ENCODE measurements around the gene CLCA2.

Gene CLCA2

DNA sequence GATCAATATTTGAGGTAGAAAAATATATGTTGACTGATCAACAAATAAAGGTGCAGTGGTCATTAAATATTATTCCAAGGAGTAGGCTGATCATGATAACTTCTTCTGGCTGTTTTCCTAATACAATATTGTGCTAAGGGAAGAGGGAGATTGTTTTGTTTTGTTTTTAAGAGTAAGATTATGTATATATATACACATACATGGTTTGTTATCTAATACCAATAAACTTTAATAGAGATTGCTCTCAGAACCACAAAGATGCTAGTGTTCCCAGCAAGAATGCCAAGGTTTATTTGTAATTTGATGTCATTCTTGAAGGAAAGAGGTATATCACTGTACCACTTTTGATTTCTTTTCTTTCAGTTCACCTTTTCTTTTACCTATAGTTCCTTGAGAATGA, 10.1 kb downstream of the CLCA2 start:
- DNase-seq: no peak

DNA sequence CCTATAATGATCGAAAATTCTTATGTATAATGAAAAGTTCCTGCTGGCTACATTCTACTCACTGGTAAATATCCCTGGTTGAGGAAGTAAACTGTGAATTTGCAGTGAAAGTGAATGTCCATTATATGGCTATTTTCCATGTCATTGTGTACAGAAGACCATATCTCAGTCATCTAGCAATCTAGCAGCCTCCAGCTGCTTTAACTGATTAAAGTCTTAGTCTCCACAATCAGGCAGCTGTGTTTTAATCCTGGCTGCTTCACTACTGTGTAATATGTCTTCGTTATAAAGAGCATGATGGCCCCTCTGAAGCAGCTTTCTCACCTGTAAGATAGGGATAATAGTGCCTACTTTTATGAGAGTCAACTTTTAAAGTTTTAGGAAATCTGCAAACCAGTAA, 11.4 kb downstream of the CLCA2 start:
- DNase-seq: no peak

DNA sequence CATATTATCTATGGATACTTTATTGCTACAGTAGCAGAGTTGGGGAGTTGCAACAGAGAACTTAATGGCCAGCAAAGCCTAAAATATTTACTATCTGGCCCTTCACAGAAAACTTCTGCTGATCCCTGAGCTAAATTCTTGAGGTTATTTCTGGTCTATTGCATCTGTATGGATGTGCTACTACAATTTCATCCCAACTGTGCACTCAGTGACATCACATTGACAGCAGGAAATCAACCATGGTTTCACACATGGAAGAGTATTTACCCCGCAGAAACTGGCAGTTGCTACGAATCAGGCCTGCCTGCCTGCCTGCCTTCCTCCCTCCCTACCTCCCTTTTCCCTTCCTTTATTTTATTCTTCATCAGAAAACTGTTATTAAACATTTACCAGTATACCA, 12.1 kb downstream of the CLCA2 start:
- DNase-seq: no peak

DNA sequence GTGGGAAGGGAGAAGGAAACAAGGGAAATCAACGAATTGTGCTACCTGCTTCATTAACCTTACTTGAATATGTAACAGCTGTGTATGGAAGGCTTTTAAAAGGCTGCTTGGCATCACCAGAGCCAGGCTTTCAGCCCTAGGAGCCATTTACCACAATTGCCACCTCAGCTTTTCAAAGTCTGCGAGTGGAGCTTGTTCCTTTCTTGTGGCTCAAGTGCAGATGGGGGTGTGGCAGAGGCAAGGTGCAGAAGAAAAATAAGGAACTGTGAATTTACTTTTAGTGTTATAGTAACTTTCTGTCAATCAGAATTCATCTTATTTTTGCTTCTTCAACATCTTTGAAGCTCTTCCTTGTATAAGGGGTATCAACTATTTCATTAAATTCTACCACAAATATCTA, 17.6 kb downstream of the CLCA2 start:
- no peak for DNase-seq

DNA sequence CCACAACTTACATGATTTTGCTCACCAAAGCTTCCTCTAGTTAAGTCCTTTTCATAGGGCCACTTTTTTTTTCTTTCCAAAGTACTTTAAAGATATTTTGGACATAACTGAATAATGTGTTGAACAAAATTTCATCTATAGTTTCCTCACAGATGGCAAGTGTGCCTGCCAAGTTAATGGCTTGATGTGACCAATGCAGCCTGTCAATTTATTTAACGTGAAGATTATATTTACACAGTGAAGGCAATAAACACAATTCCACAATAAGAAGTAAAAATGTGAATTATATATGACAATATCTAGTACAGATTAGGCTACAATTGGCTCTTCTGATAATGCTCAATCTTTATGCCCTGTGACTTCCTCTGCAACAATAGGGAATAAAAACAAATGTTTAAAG, 18.0 kb downstream of the CLCA2 start:
- DNase-seq: no peak

DNA sequence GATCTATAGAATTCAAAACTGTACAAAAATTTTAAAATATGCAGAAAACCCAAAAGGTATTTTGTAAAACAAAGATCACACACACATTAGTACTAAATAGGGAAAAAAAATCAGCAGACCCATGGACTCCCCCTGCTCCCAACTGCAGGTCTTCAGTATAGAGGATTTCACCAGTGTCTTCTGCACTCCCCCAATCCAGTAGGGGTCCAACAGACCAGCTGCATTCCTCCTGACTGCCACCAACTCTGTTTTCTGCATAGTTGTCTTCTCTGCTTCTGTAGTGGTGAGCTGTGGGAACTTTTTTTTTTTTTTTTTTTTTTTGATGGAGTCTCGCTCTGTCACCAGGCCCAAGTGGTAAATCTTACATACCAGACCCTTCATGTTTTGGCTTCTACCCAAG, 21.9 kb downstream of the CLCA2 start:
- no peak for DNase-seq

DNA sequence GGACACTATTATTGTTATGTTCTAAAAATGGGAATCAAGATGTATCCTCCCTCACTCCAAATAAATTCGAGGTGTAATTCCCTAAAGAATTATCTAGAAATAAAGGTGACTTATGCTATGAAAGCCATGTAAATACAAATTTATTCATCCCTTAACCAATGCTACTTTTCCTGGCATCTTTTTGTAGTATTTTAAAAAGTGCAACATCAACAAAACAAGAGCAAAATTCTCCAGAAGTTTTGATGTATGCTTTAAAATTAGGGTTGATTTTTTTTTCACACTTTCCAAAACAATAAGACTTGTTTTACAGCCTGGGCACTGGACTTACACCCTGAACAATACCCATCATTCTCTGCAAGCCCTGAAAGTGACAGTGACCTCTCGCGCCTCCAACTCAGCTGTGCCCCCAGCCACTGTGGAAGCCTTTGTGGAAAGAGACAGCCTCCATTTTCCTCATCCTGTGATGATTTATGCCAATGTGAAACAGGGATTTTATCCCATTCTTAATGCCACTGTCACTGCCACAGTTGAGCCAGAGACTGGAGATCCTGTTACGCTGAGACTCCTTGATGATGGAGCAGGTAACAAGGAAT, 23.3 kb downstream of the CLCA2 start:
- DNase-seq: no peak

DNA sequence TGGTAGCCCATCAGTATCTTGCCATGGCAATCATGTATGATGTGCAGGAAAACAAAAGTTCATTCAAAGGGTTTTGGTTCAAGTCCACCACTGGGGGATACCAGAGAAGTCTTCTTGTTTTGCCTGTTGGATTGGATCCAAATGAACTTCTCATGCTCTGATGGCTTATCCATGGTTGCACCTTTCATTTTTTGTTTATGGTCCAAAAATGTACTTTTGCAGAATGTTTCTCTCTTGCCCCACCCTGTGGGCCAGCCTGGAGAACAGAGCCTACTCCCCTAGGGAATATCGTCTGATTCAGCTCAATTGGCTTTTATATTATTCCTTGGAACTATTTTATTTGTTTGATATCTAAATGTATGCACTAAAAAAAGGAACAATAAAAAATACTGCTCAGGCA, 24.7 kb downstream of the CLCA2 start:
- DNase-seq: no peak

DNA sequence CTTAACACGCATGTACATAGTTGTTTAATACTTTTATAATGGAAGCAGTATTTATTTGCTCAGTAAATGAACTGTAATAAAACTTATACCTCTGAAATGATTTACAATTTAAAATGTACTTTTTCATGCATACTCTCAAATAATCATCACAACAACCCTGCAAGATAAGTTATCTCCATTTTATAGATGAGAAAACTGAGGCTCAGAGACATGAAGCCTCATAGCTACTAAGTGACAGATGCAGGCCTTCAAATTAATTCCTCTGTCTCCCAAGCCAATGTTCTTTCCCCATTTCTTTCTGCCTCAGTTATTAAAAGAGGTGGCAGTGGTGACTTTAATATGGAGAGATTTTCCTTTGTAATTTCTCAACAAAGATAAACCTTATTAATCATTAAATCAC, 25.1 kb downstream of the CLCA2 start:
- DNase-seq: no peak

DNA sequence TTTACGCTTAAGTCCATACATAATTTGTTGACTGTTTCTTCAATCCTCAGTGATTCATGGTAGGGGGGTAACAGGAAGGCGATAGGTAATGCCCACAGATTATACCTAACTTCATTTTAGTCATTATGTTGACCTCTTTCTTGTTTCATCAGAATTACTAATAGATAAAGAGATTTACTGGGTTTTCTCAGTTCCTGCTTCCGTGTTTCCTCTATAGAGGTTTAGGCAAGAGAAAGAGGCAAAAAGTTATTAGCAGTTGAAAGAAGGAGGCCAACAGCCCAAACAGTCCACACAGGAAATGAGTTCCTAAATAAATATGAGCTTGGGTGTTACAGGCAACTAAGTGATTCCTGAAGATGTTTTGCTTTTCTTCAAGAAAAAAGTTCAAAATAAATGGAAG, 26.9 kb downstream of the CLCA2 start:
- DNase-seq: no peak

DNA sequence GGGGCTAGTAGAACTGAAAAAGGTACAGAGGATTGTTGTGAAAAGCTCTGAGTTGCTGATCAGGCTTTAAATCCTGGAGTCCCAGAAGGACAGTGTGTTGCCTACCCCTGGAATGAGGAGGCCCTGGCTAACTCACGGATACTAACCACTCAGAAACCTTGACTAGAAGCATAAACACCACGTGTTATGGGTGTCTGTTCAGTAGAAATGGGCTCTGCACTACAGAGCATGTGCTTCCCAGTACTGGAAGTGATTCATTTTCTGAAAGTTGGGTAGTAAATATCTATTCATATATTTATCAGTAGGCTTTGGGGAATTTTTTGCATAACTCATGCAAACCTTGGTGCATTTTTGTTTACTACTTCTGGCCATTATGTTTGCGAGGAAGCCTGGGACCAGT, 29.7 kb downstream of the CLCA2 start:
- no peak for DNase-seq

DNA sequence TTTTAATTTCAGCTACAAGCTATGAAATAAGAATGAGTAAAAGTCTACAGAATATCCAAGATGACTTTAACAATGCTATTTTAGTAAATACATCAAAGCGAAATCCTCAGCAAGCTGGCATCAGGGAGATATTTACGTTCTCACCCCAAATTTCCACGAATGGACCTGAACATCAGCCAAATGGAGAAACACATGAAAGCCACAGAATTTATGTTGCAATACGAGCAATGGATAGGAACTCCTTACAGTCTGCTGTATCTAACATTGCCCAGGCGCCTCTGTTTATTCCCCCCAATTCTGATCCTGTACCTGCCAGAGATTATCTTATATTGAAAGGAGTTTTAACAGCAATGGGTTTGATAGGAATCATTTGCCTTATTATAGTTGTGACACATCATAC, 31.1 kb downstream of the CLCA2 start:
- DNase-seq: no peak

DNA sequence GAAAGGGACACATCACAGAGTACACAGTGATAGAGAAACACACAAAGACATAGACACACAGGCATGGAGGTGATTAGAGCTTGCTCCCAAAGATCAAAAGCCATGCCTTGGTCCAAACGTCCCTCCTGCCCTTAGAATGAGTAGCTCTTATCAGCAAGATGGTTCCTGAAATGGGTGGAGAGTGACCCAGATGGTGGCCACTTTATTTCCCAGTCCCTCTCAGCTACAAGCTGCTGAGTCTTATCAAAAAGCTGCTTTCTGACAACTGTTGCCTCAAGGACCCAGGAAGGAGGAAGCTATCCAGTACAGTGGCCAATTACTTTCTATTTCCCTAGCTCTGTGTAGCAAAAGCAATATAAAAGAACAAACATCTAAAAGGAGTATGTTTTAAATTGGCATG, 37.0 kb downstream of the CLCA2 start:
- DNase-seq: peak in 2 of 3 donors; percentile 12 to 17

DNA sequence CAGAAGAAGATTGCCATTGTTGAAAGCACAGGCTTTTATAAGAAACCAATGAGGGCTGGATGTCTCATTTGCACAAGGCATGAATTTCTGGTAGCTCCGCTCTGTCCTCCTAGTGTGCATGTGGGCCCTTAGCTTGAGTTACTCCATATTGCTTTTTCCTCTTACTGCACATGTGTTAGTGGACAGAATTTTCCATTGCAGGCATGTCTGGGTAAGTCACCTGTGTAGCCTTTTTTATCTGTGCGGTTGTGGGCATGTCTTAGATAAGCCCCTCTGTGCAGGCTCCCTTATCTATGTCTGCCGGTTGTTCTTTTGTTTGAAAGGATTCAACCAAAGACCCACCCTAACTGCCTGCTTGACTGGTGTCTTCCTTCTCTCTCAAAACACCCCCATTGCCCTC, 37.5 kb downstream of the CLCA2 start:
- DNase-seq: no peak

DNA sequence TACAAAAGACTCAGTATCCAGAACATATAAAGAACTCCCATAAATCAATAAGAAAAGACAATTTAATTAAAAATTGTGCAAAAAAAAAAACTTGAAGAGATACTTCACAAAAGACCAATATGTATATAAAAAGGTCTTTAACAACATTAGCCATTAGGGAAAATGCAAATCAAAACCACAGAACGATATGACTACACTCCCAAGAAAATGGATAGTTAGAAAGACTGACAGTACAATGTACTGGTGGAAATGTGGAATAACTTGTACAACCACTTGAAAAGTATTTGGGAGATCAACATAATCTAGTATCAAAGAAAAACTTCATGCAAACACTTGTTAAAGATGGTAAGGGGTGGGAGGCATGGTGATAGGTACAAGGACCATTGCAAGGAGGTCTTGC, 40.8 kb downstream of the CLCA2 start:
- no peak for DNase-seq

DNA sequence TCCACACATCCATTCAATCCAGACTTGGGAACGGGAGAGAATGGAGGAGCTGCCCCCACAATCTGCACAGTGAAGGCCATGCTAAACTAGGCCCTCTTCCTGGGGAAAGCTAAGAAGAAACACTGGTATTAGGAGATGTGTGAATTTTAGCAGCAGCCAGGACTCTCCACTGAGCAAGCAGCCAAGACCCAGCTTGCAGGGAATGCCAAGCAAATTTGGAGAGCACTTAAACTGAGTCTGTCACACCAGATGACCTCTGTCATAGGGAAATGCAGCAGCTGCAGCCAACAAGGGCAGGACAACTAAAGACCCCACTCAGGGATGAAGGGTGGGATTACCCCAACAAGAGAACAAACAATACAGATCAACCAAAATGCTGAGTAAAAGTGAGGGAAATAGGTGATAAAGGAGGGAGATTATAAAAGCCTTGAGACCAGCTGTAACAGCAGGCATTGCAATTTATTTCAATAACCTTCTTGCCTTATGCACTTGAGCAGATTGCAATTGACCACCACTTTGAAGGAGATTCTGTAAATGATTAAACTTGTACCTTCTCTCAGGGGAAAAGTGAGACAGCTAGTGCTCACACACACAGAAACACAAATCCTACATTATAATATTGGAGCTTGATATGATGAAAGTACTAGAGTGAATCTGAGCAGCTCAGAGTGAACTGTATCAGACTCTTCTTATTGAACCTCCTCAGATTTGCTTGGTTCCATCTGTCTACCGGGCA, 42.3 kb downstream of the CLCA2 start:
- DNase-seq: no peak

DNA sequence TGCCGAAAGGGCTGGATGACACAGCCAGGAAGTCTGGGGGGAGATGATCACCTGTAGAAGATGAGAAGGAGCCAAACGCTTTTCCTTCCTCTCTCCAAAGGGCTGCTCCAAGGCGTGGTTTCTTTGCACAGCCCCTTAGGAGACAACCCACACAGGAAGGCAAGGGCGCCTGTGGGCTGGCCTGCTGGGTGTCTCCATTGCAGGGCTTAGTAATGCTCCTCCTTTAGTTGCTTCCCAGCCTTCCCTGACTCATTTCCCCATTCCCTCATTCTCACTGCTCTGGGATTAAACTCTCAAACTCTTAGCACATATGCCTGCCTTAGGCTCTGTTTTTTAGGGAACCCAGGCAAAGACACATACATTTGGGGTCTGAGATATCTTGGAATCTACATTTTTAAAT, 43.0 kb downstream of the CLCA2 start:
- DNase-seq: peak in 1 of 3 donors; percentile 22

DNA sequence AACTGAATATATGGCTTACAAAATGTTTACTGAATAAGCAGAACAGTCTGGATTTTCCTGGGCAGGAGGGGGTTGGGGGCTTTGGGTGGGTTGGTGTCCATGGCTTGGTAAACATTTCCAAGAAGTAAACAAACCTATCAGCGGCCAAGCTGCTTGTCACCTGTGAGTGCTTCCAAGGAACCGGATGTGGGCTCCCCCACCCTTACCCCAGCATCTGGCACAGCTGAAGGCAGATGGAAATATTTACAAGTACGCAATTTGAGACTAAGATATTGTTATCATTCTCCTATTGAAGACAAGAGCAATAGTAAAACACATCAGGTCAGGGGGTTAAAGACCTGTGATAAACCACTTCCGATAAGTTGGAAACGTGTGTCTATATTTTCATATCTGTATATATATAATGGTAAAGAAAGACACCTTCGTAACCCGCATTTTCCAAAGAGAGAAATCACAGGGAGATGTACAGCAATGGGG, 44.6 kb downstream of the CLCA2 start, which contains the start of gene CLCA1:
CLCA1 (plus strand) TSS at position 427 of the 477 bp plus-strand sequence; CDS start at position 472, 45 bp downstream.
- no peak for DNase-seq

DNA sequence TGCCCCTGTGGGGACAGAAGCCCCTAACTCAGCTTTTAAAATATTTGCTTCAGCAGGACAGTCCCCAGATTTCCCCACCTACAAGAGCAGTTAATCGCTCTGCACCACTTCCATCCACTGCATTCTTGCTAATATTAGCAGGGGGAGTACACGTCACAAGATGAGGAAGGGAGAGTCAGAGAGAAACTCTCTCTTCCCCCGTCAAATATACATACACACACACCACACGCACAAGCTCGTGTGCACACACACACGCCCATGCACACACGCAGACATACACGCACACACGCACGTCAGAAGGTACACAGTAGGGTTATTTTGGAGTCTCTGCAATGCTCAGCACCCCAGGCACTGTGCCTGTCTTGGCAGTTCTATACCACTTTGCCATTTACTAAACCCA, 46.9 kb downstream of the CLCA2 start:
- peak in 1 of 3 donors; percentile 6 for DNase-seq

DNA sequence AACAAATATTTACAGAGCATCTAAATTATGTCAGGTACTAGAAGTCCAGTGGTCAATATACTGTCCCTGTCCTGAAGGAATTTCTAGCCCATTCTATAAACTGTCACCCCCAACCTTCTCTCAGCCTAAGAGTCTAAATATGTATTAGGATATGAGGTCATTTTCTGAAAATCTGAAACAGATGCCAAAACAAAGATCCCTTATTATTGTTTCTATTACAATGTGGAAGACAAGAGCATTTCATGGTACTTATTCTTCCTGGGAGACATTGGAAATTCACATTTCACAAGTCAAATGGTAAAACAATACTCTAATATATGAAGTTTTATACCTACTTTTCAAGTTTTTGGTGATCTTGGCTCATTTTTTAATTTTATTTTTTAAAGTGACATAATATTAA, 47.3 kb downstream of the CLCA2 start:
- no peak for DNase-seq

DNA sequence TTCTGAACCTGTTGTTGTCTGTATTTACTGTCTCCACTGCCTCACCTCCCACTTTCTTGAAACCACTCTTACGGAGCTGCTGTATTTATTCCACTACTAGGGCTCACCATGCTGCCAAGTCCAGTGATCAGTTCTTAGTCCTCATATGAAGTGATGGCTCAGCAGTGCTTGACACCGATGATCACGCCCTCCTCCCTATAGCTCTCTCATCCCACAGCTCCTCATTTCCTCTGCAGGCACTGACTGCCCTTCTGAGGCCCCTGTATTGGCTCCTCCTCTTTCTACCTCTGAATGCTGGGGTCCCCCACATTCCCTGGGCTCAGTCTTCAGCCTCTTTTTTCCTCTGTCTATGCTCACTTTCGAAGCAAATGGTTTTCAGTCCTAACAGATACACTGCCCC, 48.2 kb downstream of the CLCA2 start:
- DNase-seq: no peak

DNA sequence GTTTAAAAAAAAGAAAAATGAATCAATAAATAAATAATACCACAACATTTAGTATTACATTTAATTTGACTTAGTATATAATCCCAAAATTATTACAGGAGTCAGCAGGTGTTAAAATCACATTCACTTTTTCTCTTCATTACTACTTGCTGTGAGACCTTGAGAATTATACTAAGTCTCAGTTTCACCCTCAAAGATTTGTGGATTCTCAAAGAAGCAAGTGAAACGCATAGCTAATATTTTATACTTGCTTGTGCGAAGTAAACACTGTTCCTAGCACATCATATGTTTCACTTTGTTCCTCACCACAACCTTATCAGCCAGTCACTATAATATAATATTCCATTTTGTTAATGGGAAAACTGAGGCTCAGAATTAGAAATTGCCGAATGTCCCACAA, 48.8 kb downstream of the CLCA2 start:
- no peak for DNase-seq

DNA sequence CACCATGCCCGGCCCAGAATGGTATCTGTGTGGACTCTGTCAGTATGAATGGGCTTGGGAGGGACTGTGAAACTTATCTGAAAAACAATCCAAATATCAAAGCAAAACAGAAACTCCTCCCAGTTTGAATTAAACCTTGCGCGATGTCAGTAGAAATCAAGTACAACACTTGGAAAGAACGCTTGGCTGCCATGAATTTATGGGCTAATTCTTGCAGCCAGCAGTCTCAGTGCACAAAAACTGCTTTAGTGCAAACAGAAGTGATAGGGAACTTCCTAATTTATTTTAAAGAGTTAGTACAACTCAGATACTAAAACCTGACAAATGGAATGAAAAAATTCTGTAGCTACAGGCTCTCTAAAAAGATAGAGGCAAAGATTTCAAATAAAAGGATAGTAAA, 53.3 kb downstream of the CLCA2 start:
- DNase-seq: no peak

DNA sequence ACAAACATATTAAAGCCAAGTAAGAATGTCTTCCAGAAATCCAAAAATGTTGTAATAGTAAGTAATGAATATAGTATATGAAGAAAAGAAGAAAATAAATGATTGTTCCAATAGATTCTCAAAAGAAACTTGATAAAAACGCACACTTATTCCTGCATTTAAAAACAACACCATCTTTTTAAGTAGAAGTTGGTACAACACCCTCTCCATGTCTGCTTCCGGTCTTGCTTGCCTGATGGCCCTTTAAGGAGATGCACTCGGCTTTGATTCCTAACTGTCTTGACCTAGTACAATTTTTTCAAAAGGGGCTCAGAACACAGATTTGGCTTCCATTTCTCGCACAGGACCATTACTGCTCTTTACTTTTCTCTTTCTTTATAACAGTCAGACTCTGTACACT, 53.7 kb downstream of the CLCA2 start:
- DNase-seq: no peak
